HepG2 (cell line): Measurements from ENCODE around the gene ETV1. TPM values are rescaled to one million over a fixed set of nuclear protein-coding genes. Genes with fewer than 3 reads are reported as not detected.

Experiments used
- ATAC-seq: fragments of 200-7000 bp; cut with Tn5 transposase; 3 replicates; pipeline ENCODE4 v1.9.1; 2020; ENCODE audit warnings: mild to moderate bottlenecking, moderate library complexity
- BruUV-seq: library from RNA; stranded (reverse); fragments of 400-500 nt; replicated peaks from 2 replicates; lab custom pipeline; 2021; lab: Mats Ljungman, UMichigan
- CTCF ChIA-PET: fragments of 300-600 bp; formaldehyde crosslinking; extraction: SDS; loops from one replicate; lab custom pipeline; 2021; ENCODE audit warnings: low total read pairs, inconsistent platforms, low intra/inter-chr PET ratio; lab: Yijun Ruan, JAX
- POLR2A ChIA-PET: fragments of 350-600 bp; sonication (Branson Sonifier 250); formaldehyde crosslinking; loops from one replicate; lab custom pipeline; 2020; ENCODE audit warnings: antibody characterized with exemption, inconsistent platforms; lab: Yijun Ruan, JAX
- DNase-seq: peaks from one replicate; pipeline ENCODE4 v3.0.0-alpha.2; 2015; ENCODE audit warnings: low spot score
- FAIRE-seq: peaks from 3 replicates; lab custom pipeline; 2011; peaks lifted over from hg19 to GRCh38; lab: Jason Lieb, UNC
- H2AFZ ChIP-seq: one replicate; pipeline ENCODE4 v1.6.1; 2011; ENCODE audit warnings: low read length, inconsistent platforms
- H3K27ac ChIP-seq: fragments of 300-600 bp; 3 replicates; pipeline ENCODE4 v1.8.0; 2011; ENCODE audit warnings: mixed run types, mild to moderate bottlenecking, mixed read lengths, low read length, inconsistent platforms; ENCODE audit not compliant: insufficient read depth; ENCODE audit errors: extremely low read length
- H3K27me3 ChIP-seq, 2 experiments: fragments of 200-600 bp in 1 of 2; 2 replicates in 1 of 2; 3 replicates in 1 of 2; pipeline versions ENCODE4 v1.6.0 to v1.8.0; 2011; ENCODE audit warnings: low read length in 2 of 2, mild to moderate bottlenecking in 2 of 2, moderate library complexity in 2 of 2, inconsistent platforms in 1 of 2; ENCODE audit not compliant: insufficient read depth in 2 of 2, control insufficient read depth in 1 of 2
- H3K36me3 ChIP-seq, 2 experiments: fragments of 200-600 bp in 1 of 2; replicated peaks in 1 of 2; 2 replicates in 1 of 2; 3 replicates in 1 of 2; pipeline versions ENCODE4 v1.5.1 to v1.8.0; 2011; ENCODE audit warnings: low read length in 2 of 2, inconsistent platforms in 1 of 2; ENCODE audit not compliant: insufficient read depth in 2 of 2, control insufficient read depth in 1 of 2
- H3K4me1 ChIP-seq: 2 replicates; pipeline ENCODE4 v1.5.1; 2012; ENCODE audit warnings: low read length, inconsistent platforms; ENCODE audit not compliant: insufficient read depth
- H3K4me2 ChIP-seq: 2 replicates; pipeline ENCODE4 v1.6.0; 2011; ENCODE audit warnings: low read depth, low read length, inconsistent platforms
- H3K4me3 ChIP-seq, 3 experiments: fragments of 200-600 bp in 1 of 3; sonication (generic), shearing (Covaris generic) in 1 of 3; replicated peaks in 1 of 3; 2 replicates each; pipeline ENCODE4 v1.5.1; 2011 to 2016; ENCODE audit warnings: low read length in 3 of 3, inconsistent platforms in 2 of 3, low read depth in 2 of 3, mild to moderate bottlenecking in 2 of 3, control low read depth in 1 of 3, mixed read lengths in 1 of 3; ENCODE audit not compliant: insufficient read depth in 1 of 3
- H3K79me2 ChIP-seq: one replicate; pipeline ENCODE4 v1.6.1; 2011; ENCODE audit warnings: low read length, inconsistent platforms; ENCODE audit not compliant: insufficient read depth
- H3K9ac ChIP-seq: 2 replicates; pipeline ENCODE4 v1.6.0; 2011; ENCODE audit warnings: mild to moderate bottlenecking, low read depth, low read length, inconsistent platforms; ENCODE audit not compliant: insufficient read depth
- H3K9me3 ChIP-seq: 2 replicates; pipeline ENCODE4 v1.5.1; 2012; ENCODE audit warnings: mild to moderate bottlenecking, low read length
- H4K20me1 ChIP-seq: 2 replicates; pipeline ENCODE4 v1.6.0; 2011; ENCODE audit warnings: inconsistent platforms, mild to moderate bottlenecking, low read length, moderate library complexity; ENCODE audit not compliant: insufficient read depth
- ATF3 ChIP-seq: sonication (generic); formaldehyde crosslinking; IDR thresholded peaks from 2 replicates; pipeline ENCODE4 v1.4.0; 2020; ENCODE audit warnings: missing genetic modification reagents
- CEBPG ChIP-seq: IDR thresholded peaks from 2 replicates; pipeline ENCODE4 v1.6.1; 2016
- CREBL2 ChIP-seq: sonication (generic); formaldehyde crosslinking; IDR thresholded peaks from 2 replicates; pipeline ENCODE4 v1.8.1; 2023; ENCODE audit warnings: missing genetic modification reagents, mild to moderate bottlenecking, borderline replicate concordance
- HMG20B ChIP-seq: conservative IDR thresholded peaks from 2 replicates; pipeline ENCODE4 v1.6.1; 2016; ENCODE audit warnings: missing genetic modification reagents, missing compliant biosample characterization
- HNRNPUL1 ChIP-seq: fragments of 200-400 bp; formaldehyde crosslinking; IDR thresholded peaks from 2 replicates; pipeline ENCODE4 v1.6.1; 2017; ENCODE audit warnings: low read depth, mild to moderate bottlenecking, low read length, moderate library complexity
- KAT2B ChIP-seq: fragments of 150-350 bp; IDR thresholded peaks from 2 replicates; pipeline ENCODE4 v1.6.1; 2014; ENCODE audit warnings: low read depth, low read length, borderline replicate concordance
- LCORL ChIP-seq, 2 experiments: fragments of 450-650 bp in 1 of 2; sonication (generic) in 1 of 2; formaldehyde crosslinking in 1 of 2; IDR thresholded peaks; 2 replicates each; pipeline versions ENCODE4 v1.5.0 to v1.6.1; 2017 to 2020; ENCODE audit warnings: antibody characterized with exemption in 1 of 2, missing genetic modification reagents in 1 of 2
- RFXAP ChIP-seq: sonication (generic); formaldehyde crosslinking; IDR thresholded peaks from 2 replicates; pipeline ENCODE4 v1.4.0; 2020; ENCODE audit warnings: missing genetic modification reagents, borderline replicate concordance
- SMAD1 ChIP-seq: sonication (generic); formaldehyde crosslinking; IDR thresholded peaks from 2 replicates; pipeline ENCODE4 v1.4.0; 2020; ENCODE audit warnings: missing genetic modification reagents, low read depth, mild to moderate bottlenecking, borderline replicate concordance
- ZMYM2 ChIP-seq: sonication (generic); formaldehyde crosslinking; IDR thresholded peaks from 2 replicates; pipeline ENCODE4 v1.8.0; 2022; ENCODE audit warnings: mild to moderate bottlenecking, missing genetic modification reagents
- ZNF143 ChIP-seq: sonication (generic); formaldehyde crosslinking; IDR thresholded peaks from 2 replicates; pipeline ENCODE4 v1.4.0; 2020; ENCODE audit warnings: missing genetic modification reagents
- ZNF317 ChIP-seq: sonication (generic); formaldehyde crosslinking; IDR thresholded peaks from 2 replicates; pipeline ENCODE4 v1.5.0; 2020; ENCODE audit warnings: mild to moderate bottlenecking, missing genetic modification reagents
- WGBS: methylation state at CpG from one replicate; pipeline ENCODE4 v1.1.6; 2017; ENCODE audit warnings: low lambda C conversion rate; 5-methylcytosine and 5-hydroxymethylcytosine counted together
- in situ Hi-C: cut with HindIII; loops from 2 replicates; pipeline ENCODE4 v1.10.0; 2017; ENCODE audit warnings: low pct_unique_long_range_greater_than_20kb; ENCODE audit not compliant: extremely low pct_ligation_motif_present
- intact Hi-C: fragments of 100-400 bp; cut with micrococcal nuclease; formaldehyde crosslinking; loops from one replicate; pipeline ENCODE4 v1.10.0; 2022; ENCODE audit not compliant: unreplicated experiment
- polyA plus RNA-seq, 8 experiments: library from polyadenylated mRNA; depleted of rRNA in 3 of 8; stranded (reverse) in 7 of 8; unstranded in 1 of 8; fragments of >200 nt; fragmentation: Illumina TruSeq in 4 of 8; extraction: Trizol in 4 of 8; gene quantifications; 2 replicates each; pipeline versions ENCODE4 v1.2.1 to v1.2.3, GENCODE V29; 2011 to 2016; ENCODE audit warnings: low read depth in 4 of 8, missing spikeins in 1 of 8, mixed read lengths in 1 of 8; ENCODE audit not compliant: insufficient read depth in 1 of 8
- total RNA-seq, 5 experiments: library from RNA; depleted of rRNA; stranded (reverse); fragments of >200 nt; fragmentation: Illumina TruSeq; extraction: Trizol; gene quantifications; 2 replicates each; pipeline ENCODE4 v1.2.3, GENCODE V29; 2016; ENCODE audit warnings: low read depth in 1 of 5
- TF ChIP-seq, protein P1 (sequence below): IDR thresholded peaks from 2 replicates; pipeline ENCODE4 v1.6.1; 2016; ENCODE audit warnings: low read depth, missing genetic modification reagents, missing compliant biosample characterization
- TF ChIP-seq, protein P2 (sequence below): sonication (generic); formaldehyde crosslinking; IDR thresholded peaks from 2 replicates; pipeline ENCODE4 v1.4.0; 2020; ENCODE audit warnings: missing genetic modification reagents, borderline replicate concordance

The ETV1 gene
- total and polyA plus RNA-seq, 2 of the 13 experiments (the other 11 are each of a cell fraction or from before 2014, with no cell fraction given) = 0.04 to 0.24 TPM

GRCh38 chr7:13948019-13948801 is 41.3 kb downstream of the ETV1 start (continued):
- TF ChIP-seq, protein P1, sequence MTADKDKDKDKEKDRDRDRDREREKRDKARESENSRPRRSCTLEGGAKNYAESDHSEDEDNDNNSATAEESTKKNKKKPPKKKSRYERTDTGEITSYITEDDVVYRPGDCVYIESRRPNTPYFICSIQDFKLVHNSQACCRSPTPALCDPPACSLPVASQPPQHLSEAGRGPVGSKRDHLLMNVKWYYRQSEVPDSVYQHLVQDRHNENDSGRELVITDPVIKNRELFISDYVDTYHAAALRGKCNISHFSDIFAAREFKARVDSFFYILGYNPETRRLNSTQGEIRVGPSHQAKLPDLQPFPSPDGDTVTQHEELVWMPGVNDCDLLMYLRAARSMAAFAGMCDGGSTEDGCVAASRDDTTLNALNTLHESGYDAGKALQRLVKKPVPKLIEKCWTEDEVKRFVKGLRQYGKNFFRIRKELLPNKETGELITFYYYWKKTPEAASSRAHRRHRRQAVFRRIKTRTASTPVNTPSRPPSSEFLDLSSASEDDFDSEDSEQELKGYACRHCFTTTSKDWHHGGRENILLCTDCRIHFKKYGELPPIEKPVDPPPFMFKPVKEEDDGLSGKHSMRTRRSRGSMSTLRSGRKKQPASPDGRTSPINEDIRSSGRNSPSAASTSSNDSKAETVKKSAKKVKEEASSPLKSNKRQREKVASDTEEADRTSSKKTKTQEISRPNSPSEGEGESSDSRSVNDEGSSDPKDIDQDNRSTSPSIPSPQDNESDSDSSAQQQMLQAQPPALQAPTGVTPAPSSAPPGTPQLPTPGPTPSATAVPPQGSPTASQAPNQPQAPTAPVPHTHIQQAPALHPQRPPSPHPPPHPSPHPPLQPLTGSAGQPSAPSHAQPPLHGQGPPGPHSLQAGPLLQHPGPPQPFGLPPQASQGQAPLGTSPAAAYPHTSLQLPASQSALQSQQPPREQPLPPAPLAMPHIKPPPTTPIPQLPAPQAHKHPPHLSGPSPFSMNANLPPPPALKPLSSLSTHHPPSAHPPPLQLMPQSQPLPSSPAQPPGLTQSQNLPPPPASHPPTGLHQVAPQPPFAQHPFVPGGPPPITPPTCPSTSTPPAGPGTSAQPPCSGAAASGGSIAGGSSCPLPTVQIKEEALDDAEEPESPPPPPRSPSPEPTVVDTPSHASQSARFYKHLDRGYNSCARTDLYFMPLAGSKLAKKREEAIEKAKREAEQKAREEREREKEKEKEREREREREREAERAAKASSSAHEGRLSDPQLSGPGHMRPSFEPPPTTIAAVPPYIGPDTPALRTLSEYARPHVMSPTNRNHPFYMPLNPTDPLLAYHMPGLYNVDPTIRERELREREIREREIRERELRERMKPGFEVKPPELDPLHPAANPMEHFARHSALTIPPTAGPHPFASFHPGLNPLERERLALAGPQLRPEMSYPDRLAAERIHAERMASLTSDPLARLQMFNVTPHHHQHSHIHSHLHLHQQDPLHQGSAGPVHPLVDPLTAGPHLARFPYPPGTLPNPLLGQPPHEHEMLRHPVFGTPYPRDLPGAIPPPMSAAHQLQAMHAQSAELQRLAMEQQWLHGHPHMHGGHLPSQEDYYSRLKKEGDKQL = no peak
- TF ChIP-seq ZMYM2 (CRISPR knock-in tag) = no peak
- no peak for TF ChIP-seq HMG20B (CRISPR knock-in tag)
- no peak for TF ChIP-seq HNRNPUL1

DNA sequence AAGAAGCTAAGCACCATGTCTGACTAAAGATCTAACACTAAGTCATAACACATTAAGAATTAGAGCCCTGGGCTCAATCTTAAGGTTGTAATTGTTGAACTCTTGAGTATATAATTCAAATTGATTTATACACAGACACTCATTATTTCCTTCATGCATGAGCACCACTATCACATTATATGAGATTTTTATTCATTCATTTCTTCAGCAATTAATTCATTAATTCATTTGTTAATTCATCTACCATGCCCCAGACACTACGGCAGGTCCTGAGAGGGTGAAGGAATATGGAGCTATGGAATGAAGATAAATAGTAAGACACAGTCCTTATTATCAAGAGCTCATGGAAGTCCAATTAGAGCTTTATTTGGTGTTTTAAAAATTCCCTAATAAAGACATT is 41.9 kb downstream of the ETV1 start:
- Histone ChIP-seq H3K9ac (no peak overlapping the region), H2AFZ (no peak overlapping the region), H3K4me1 (no peaks in the 10 kb centered on the region), H3K36me3 (no peaks in the 10 kb centered on the region), H3K27me3 (no peaks in the 10 kb centered on the region), H3K4me2 (no peak overlapping the region), H3K27ac (no peak overlapping the region), H3K9me3 (peaks cover 90% of the 10 kb centered on the region), H3K79me2 (no peaks in the 10 kb centered on the region), H4K20me1 (no peaks in the 10 kb centered on the region), H3K4me3 (no peak overlapping the region)
- BruUV-seq = no TSS peak
- ChIA-PET POLR2A (no interaction called here), CTCF (no interaction called here)
- intact Hi-C loops (no loop called here), in situ Hi-C loops (no loop called here)
- no peak for FAIRE-seq
- DNase-seq = no peak
- no peak for ATAC-seq
- 73% methylated on average over 1 of the region's 1 CpG for WGBS
- TF ChIP-seq RFXAP (CRISPR knock-in tag) = no peak
- no peak for TF ChIP-seq LCORL (IDR thresholded peaks at IDR 0.05)
- no peak for TF ChIP-seq LCORL (CRISPR knock-in tag; IDR thresholded peaks at IDR 0.05)
- TF ChIP-seq ZNF317 (CRISPR knock-in tag) = no peak
- TF ChIP-seq, protein P2, sequence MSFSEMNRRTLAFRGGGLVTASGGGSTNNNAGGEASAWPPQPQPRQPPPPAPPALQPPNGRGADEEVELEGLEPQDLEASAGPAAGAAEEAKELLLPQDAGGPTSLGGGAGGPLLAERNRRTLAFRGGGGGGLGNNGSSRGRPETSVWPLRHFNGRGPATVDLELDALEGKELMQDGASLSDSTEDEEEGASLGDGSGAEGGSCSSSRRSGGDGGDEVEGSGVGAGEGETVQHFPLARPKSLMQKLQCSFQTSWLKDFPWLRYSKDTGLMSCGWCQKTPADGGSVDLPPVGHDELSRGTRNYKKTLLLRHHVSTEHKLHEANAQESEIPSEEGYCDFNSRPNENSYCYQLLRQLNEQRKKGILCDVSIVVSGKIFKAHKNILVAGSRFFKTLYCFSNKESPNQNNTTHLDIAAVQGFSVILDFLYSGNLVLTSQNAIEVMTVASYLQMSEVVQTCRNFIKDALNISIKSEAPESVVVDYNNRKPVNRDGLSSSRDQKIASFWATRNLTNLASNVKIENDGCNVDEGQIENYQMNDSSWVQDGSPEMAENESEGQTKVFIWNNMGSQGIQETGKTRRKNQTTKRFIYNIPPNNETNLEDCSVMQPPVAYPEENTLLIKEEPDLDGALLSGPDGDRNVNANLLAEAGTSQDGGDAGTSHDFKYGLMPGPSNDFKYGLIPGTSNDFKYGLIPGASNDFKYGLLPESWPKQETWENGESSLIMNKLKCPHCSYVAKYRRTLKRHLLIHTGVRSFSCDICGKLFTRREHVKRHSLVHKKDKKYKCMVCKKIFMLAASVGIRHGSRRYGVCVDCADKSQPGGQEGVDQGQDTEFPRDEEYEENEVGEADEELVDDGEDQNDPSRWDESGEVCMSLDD (CRISPR knock-in tag) = no peak
- no peak for TF ChIP-seq SMAD1 (CRISPR knock-in tag)
- no peak for TF ChIP-seq KAT2B
- TF ChIP-seq CEBPG (CRISPR knock-in tag) = no peak
- TF ChIP-seq CREBL2 (CRISPR knock-in tag) = no peak
- TF ChIP-seq ATF3 (CRISPR knock-in tag) = no peak
- TF ChIP-seq ZNF143 (CRISPR knock-in tag) = no peak
